H9 (cell line): Measurements from ENCODE around the gene FST. TPM values are rescaled to one million over a fixed set of nuclear protein-coding genes. Genes with fewer than 3 reads are reported as not detected.

ENCODE experiments used
- DNase-seq: peaks from one replicate; pipeline ENCODE4 v3.0.0-alpha.2; 2017
- H2AFZ ChIP-seq: one replicate; pipeline ENCODE4 v1.6.1; 2013; ENCODE audit warnings: mild to moderate bottlenecking, low read length, control low read depth, moderate library complexity
- H2AK5ac ChIP-seq: 2 replicates; pipeline ENCODE4 v1.6.1; 2013; ENCODE audit warnings: low read length, control low read depth, mixed read lengths; ENCODE audit not compliant: insufficient read length
- H2BK120ac ChIP-seq: one replicate; pipeline ENCODE4 v1.6.1; 2013; ENCODE audit warnings: low read depth, mild to moderate bottlenecking, low read length, control low read depth, inconsistent platforms; ENCODE audit not compliant: poor library complexity, severe bottlenecking
- H2BK12ac ChIP-seq: 2 replicates; pipeline ENCODE4 v1.6.1; 2013; ENCODE audit warnings: low read length, control low read depth, mixed read lengths, low read depth; ENCODE audit not compliant: insufficient read length
- H2BK15ac ChIP-seq: 2 replicates; pipeline ENCODE4 v1.6.1; 2013; ENCODE audit warnings: low read depth, low read length, control low read depth
- H2BK20ac ChIP-seq: one replicate; pipeline ENCODE4 v1.6.1; 2013; ENCODE audit warnings: low read depth, mild to moderate bottlenecking, low read length, control low read depth, inconsistent platforms; ENCODE audit not compliant: poor library complexity, severe bottlenecking
- H2BK5ac ChIP-seq: 2 replicates; pipeline ENCODE4 v1.6.1; 2013; ENCODE audit warnings: low read length, control low read depth, mixed read lengths; ENCODE audit not compliant: insufficient read length
- H3K14ac ChIP-seq: 2 replicates; pipeline ENCODE4 v1.6.1; 2013; ENCODE audit warnings: low read length, control low read depth; ENCODE audit not compliant: insufficient read depth
- H3K18ac ChIP-seq: 2 replicates; pipeline ENCODE4 v1.6.1; 2013; ENCODE audit warnings: low read depth, mild to moderate bottlenecking, mixed read lengths, low read length, control low read depth; ENCODE audit not compliant: insufficient read length
- H3K23ac ChIP-seq: 2 replicates; pipeline ENCODE4 v1.6.1; 2013; ENCODE audit warnings: low read length, control low read depth, mixed read lengths, low read depth; ENCODE audit not compliant: insufficient read length
- H3K23me2 ChIP-seq: 2 replicates; pipeline ENCODE4 v1.6.1; 2013; ENCODE audit warnings: low read depth, mild to moderate bottlenecking, mixed read lengths, low read length, control low read depth; ENCODE audit not compliant: insufficient read length, poor library complexity, severe bottlenecking
- H3K27ac ChIP-seq: 2 replicates; pipeline ENCODE4 v1.5.1; 2013; ENCODE audit warnings: low read length, control low read depth, mixed read lengths, low read depth; ENCODE audit not compliant: insufficient read length
- H3K27me3 ChIP-seq: 2 replicates; pipeline ENCODE4 v1.6.1; 2013; ENCODE audit warnings: low read length, control low read depth, inconsistent platforms; ENCODE audit not compliant: insufficient read depth
- H3K4ac ChIP-seq: 2 replicates; pipeline ENCODE4 v1.6.1; 2013; ENCODE audit warnings: low read depth, mild to moderate bottlenecking, control low read depth, inconsistent platforms, low read length, moderate library complexity
- H3K4me1 ChIP-seq: 2 replicates; pipeline ENCODE4 v1.6.1; 2013; ENCODE audit warnings: low read length, control low read depth, inconsistent platforms; ENCODE audit not compliant: insufficient read depth
- H3K4me2 ChIP-seq: 2 replicates; pipeline ENCODE4 v1.6.1; 2013; ENCODE audit warnings: low read length, control low read depth, mixed read lengths; ENCODE audit not compliant: insufficient read length, insufficient read depth
- H3K56ac ChIP-seq: 2 replicates; pipeline ENCODE4 v1.6.1; 2013; ENCODE audit warnings: low read depth, mild to moderate bottlenecking, mixed read lengths, low read length, control low read depth; ENCODE audit not compliant: insufficient read length
- H3K79me1 ChIP-seq: 2 replicates; pipeline ENCODE4 v1.6.1; 2013; ENCODE audit warnings: low read depth, mild to moderate bottlenecking, moderate library complexity, low read length, control low read depth, inconsistent platforms; ENCODE audit not compliant: insufficient read depth, poor library complexity, severe bottlenecking
- H3K79me2 ChIP-seq: 2 replicates; pipeline ENCODE4 v1.6.1; 2013; ENCODE audit warnings: low read length, control low read depth, inconsistent platforms; ENCODE audit not compliant: insufficient read depth
- H3K9ac ChIP-seq: 2 replicates; pipeline ENCODE4 v1.6.1; 2013; ENCODE audit warnings: low read length, control low read depth, mixed read lengths; ENCODE audit not compliant: insufficient read length; ENCODE audit errors: extremely low read depth
- H3K9me3 ChIP-seq: one replicate; pipeline ENCODE4 v1.6.1; 2013; ENCODE audit warnings: low read depth, low read length, inconsistent platforms; ENCODE audit not compliant: control insufficient read depth
- H3T11ph ChIP-seq: one replicate; pipeline ENCODE4 v1.6.1; 2013; ENCODE audit warnings: mild to moderate bottlenecking, low read length, control low read depth, inconsistent platforms
- H4K20me1 ChIP-seq: one replicate; pipeline ENCODE4 v1.6.1; 2013; ENCODE audit not compliant: control insufficient read depth, insufficient read length, insufficient read depth
- H4K5ac ChIP-seq: 2 replicates; pipeline ENCODE4 v1.6.1; 2013; ENCODE audit warnings: low read depth, mild to moderate bottlenecking, mixed read lengths, low read length, control low read depth; ENCODE audit not compliant: insufficient read length
- H4K8ac ChIP-seq: replicated peaks from 2 replicates; pipeline ENCODE4 v1.6.1; 2013; ENCODE audit warnings: low read length, control low read depth, mixed read lengths, low read depth; ENCODE audit not compliant: insufficient read length
- H4K91ac ChIP-seq: 2 replicates; pipeline ENCODE4 v1.6.1; 2013; ENCODE audit warnings: low read depth, mild to moderate bottlenecking, moderate library complexity, mixed read lengths, low read length, control low read depth; ENCODE audit not compliant: insufficient read length
- H3K27ac Mint-ChIP-seq, 3 experiments: 2 replicates in 2 of 3; 3 replicates in 1 of 3; pipeline ENCODE4 v1.8.0; 2020 to 2021; ENCODE audit warnings: mixed read lengths in 3 of 3, mild to moderate bottlenecking in 1 of 3, moderate library complexity in 1 of 3
- H3K27me3 Mint-ChIP-seq: 2 replicates; pipeline ENCODE4 v1.8.0; 2021; ENCODE audit warnings: low read depth, mild to moderate bottlenecking, moderate library complexity, mixed read lengths
- H3K36me3 Mint-ChIP-seq, 3 experiments: 2 replicates in 2 of 3; 3 replicates in 1 of 3; pipeline ENCODE4 v1.8.0; 2020 to 2021; ENCODE audit warnings: low read depth in 3 of 3, mixed read lengths in 3 of 3; ENCODE audit not compliant: insufficient read depth in 1 of 3
- H3K4me1 Mint-ChIP-seq, 2 experiments: 2 replicates each; pipeline ENCODE4 v1.8.0; 2020; ENCODE audit warnings: mixed read lengths in 2 of 2
- H3K4me3 Mint-ChIP-seq, 2 experiments: 2 replicates in 1 of 2; 3 replicates in 1 of 2; pipeline ENCODE4 v1.8.0; 2020 to 2021; ENCODE audit warnings: mild to moderate bottlenecking in 2 of 2, mixed read lengths in 2 of 2, moderate library complexity in 1 of 2
- H3K9me3 Mint-ChIP-seq, 2 experiments: 2 replicates in 1 of 2; 3 replicates in 1 of 2; pipeline ENCODE4 v1.8.0; 2020; ENCODE audit warnings: mild to moderate bottlenecking in 2 of 2, mixed read lengths in 2 of 2, moderate library complexity in 1 of 2
- WGBS: extraction: QIAGEN DNeasy Blood & Tissue Kit; methylation state at CpG from one replicate; pipeline ENCODE4 v1.1.7; 2013; ENCODE audit warnings: missing lambda C conversion rate, low lambda C conversion rate, mixed read lengths; ENCODE audit not compliant: insufficient read length; ENCODE audit errors: extremely low coverage; 5-methylcytosine and 5-hydroxymethylcytosine counted together
- total RNA-seq: library from RNA; stranded (reverse); gene quantifications from 2 replicates; pipeline ENCODE4 v1.2.1, GENCODE V29; 2021
- TF ChIP-seq, protein P1 (sequence below): fragments of 200-600 bp; sonication (generic); conservative IDR thresholded peaks from 3 replicates; pipeline ENCODE4 v1.8.0; 2021; ENCODE audit warnings: antibody characterized with exemption, mild to moderate bottlenecking

The FST gene
- total RNA-seq, 1 experiment from 2014 or later = 111 TPM

DNA sequence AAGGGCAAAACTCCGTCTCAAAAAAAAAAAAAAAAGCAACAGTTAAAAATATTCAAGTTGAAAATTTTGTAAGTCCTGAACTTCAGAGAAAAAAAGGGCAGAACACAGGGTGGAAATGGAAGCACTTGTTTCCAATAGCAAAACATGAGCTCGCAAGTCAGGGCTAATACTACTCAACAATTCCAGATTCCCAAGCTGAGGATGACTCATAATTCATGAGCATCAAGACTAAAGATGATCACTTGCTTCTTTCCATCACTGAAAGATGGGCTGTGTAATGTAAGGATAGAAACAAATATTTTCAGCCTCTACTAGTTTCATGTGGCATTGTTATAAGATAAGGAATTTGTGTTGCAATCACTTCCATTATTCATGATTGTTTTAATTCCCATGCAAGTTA lies 33.5 kb upstream of the FST start:
- Histone ChIP-seq H2BK15ac (no peak overlapping the region), H2BK5ac (no peak overlapping the region), H2AFZ (no peak overlapping the region), H3K14ac (no peak overlapping the region), H3K9ac (no peak overlapping the region), H3T11ph (no peak overlapping the region), H3K9me3 (no peaks in the 10 kb centered on the region), H3K27ac (no peak overlapping the region), H3K18ac (no peak overlapping the region), H3K23me2 (no peaks in the 10 kb centered on the region), H3K27me3 (no peaks in the 10 kb centered on the region), H4K20me1 (no peaks in the 10 kb centered on the region), H2AK5ac (no peak overlapping the region), H3K23ac (no peak overlapping the region), H4K91ac (no peak overlapping the region), H3K4ac (no peak overlapping the region), H4K5ac (no peak overlapping the region), H2BK12ac (no peak overlapping the region), H3K56ac (no peak overlapping the region), H2BK20ac (no peak overlapping the region), H3K79me2 (no peaks in the 10 kb centered on the region), H3K79me1 (no peaks in the 10 kb centered on the region), H3K4me1 (no peaks in the 10 kb centered on the region), H2BK120ac (no peak overlapping the region), H3K4me2 (no peak overlapping the region), H4K8ac (no peak overlapping the region)
- Mint-ChIP-seq H3K4me1 (peaks cover 0 to 6% of the 10 kb centered on the region in 2 experiments; a peak in 1 of 4 replicates), H3K4me3 (no peak overlapping the region), H3K27ac (no peak overlapping the region), H3K9me3 (no peaks in the 10 kb centered on the region), H3K27me3 (no peaks in the 10 kb centered on the region), H3K36me3 (no peaks in the 10 kb centered on the region)
- WGBS = no CpG with 5 or more reads among the region's 2 CpGs
- no peak for DNase-seq
- TF ChIP-seq, protein P1, sequence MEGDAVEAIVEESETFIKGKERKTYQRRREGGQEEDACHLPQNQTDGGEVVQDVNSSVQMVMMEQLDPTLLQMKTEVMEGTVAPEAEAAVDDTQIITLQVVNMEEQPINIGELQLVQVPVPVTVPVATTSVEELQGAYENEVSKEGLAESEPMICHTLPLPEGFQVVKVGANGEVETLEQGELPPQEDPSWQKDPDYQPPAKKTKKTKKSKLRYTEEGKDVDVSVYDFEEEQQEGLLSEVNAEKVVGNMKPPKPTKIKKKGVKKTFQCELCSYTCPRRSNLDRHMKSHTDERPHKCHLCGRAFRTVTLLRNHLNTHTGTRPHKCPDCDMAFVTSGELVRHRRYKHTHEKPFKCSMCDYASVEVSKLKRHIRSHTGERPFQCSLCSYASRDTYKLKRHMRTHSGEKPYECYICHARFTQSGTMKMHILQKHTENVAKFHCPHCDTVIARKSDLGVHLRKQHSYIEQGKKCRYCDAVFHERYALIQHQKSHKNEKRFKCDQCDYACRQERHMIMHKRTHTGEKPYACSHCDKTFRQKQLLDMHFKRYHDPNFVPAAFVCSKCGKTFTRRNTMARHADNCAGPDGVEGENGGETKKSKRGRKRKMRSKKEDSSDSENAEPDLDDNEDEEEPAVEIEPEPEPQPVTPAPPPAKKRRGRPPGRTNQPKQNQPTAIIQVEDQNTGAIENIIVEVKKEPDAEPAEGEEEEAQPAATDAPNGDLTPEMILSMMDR = no peak
